SK-N-SH (cell line): ENCODE measurements around the gene MAS1L. TPM values are rescaled to one million over a fixed set of nuclear protein-coding genes. Genes with fewer than 3 reads are reported as not detected.

Source experiments
- CTCF ChIA-PET: fragments of 300-600, 350-600 bp; formaldehyde crosslinking; extraction: SDS; loops from one replicate; lab custom pipeline; 2021; lab: Yijun Ruan, JAX
- POLR2A ChIA-PET: fragments of 350-600 bp; sonication (Branson Sonifier 250); formaldehyde crosslinking; extraction: SDS; loops from one replicate; lab custom pipeline; 2020; ENCODE audit warnings: antibody characterized with exemption, inconsistent platforms; lab: Yijun Ruan, JAX
- DNase-seq: peaks from one replicate; pipeline ENCODE4 v3.0.0; 2012
- H2AFZ ChIP-seq: fragments of 200-600 bp; sonication (generic); 2 replicates; pipeline ENCODE4 v1.8.1; 2016; ENCODE audit warnings: antibody characterized with exemption, mild to moderate bottlenecking, low read depth
- H3F3A ChIP-seq: fragments of 200-600 bp; sonication (generic); replicated peaks from 2 replicates; pipeline ENCODE3; 2016; ENCODE audit warnings: antibody characterized with exemption, mild to moderate bottlenecking; ENCODE audit not compliant: insufficient read depth
- H3K27ac ChIP-seq, 2 experiments: fragments of 200-500 bp in 1 of 2; fragments of 200-600 bp in 1 of 2; sonication (Bioruptor generic) in 1 of 2; sonication (generic), shearing (Covaris generic) in 1 of 2; 2 replicates each; pipeline versions ENCODE4 v1.5.1 to v1.6.1; 2014 to 2016; ENCODE audit warnings: low read depth in 2 of 2, inconsistent platforms in 1 of 2, low read length in 1 of 2, mild to moderate bottlenecking in 1 of 2, mixed read lengths in 1 of 2
- H3K27me3 ChIP-seq: fragments of 200-600 bp; sonication (generic), shearing (Covaris generic); 2 replicates; pipeline ENCODE4 v1.6.1; 2016; ENCODE audit warnings: mixed run types; ENCODE audit not compliant: insufficient read depth
- H3K36me3 ChIP-seq, 2 experiments: fragments of 200-500 bp in 1 of 2; fragments of 200-600 bp in 1 of 2; sonication (Bioruptor generic) in 1 of 2; sonication (generic) in 1 of 2; replicated peaks in 1 of 2; 2 replicates each; pipeline versions ENCODE3 to v1.5.1; 2014 to 2016; ENCODE audit warnings: low read length in 1 of 2, mild to moderate bottlenecking in 1 of 2; ENCODE audit not compliant: insufficient read depth in 2 of 2, control insufficient read depth in 1 of 2
- H3K4me1 ChIP-seq, 2 experiments: fragments of 200-500 bp in 1 of 2; fragments of 200-600 bp in 1 of 2; sonication (Bioruptor generic) in 1 of 2; sonication (generic), shearing (Covaris generic) in 1 of 2; 2 replicates each; pipeline versions ENCODE4 v1.5.1 to v1.6.1; 2014 to 2016; ENCODE audit warnings: low read depth in 1 of 2, low read length in 1 of 2, mixed run types in 1 of 2; ENCODE audit not compliant: insufficient read depth in 2 of 2, control insufficient read depth in 1 of 2
- H3K4me2 ChIP-seq: fragments of 200-600 bp; sonication (generic), shearing (Covaris generic); 2 replicates; pipeline ENCODE4 v1.6.1; 2017; ENCODE audit warnings: mixed run types
- H3K4me3 ChIP-seq, 2 experiments: fragments of 200-500 bp in 1 of 2; fragments of 200-600 bp in 1 of 2; sonication (Bioruptor generic) in 1 of 2; sonication (generic), shearing (Covaris generic) in 1 of 2; 2 replicates each; pipeline versions ENCODE4 v1.5.1 to v1.8.1; 2014 to 2016; ENCODE audit warnings: low read depth in 2 of 2, inconsistent platforms in 1 of 2, low read length in 1 of 2, mild to moderate bottlenecking in 1 of 2, mixed read lengths in 1 of 2, moderate library complexity in 1 of 2
- H3K79me2 ChIP-seq: fragments of 200-600 bp; sonication (generic); 2 replicates; pipeline ENCODE4 v1.8.1; 2017; ENCODE audit warnings: mild to moderate bottlenecking; ENCODE audit not compliant: insufficient read depth
- H3K9ac ChIP-seq: fragments of 200-600 bp; sonication (generic); 2 replicates; pipeline ENCODE4 v1.6.1; 2017; ENCODE audit warnings: mixed run types
- H3K9me2 ChIP-seq: fragments of 200-600 bp; sonication (generic); 2 replicates; pipeline ENCODE4 v1.6.1; 2017; ENCODE audit warnings: mixed run types
- H3K9me3 ChIP-seq: fragments of 200-600 bp; sonication (generic); 2 replicates; pipeline ENCODE4 v1.6.1; 2017; ENCODE audit warnings: mixed run types, mild to moderate bottlenecking, moderate library complexity
- H4K20me1 ChIP-seq: fragments of 200-600 bp; sonication (generic); 2 replicates; pipeline ENCODE4 v1.6.1; 2017; ENCODE audit warnings: mild to moderate bottlenecking, mixed run types; ENCODE audit not compliant: insufficient read depth
- FOSL2 ChIP-seq: IDR thresholded peaks from 2 replicates; pipeline ENCODE4 v1.4.0; 2012; ENCODE audit warnings: low read depth, mild to moderate bottlenecking, moderate library complexity, borderline replicate concordance
- FOXJ3 ChIP-seq: sonication (generic); formaldehyde crosslinking; IDR thresholded peaks from 2 replicates; pipeline ENCODE4 v1.5.1; 2020; ENCODE audit warnings: mild to moderate bottlenecking, missing genetic modification reagents
- GABPA ChIP-seq: IDR thresholded peaks from 2 replicates; pipeline ENCODE4 v1.4.0; 2012; ENCODE audit warnings: low read depth, mild to moderate bottlenecking
- JUND ChIP-seq: IDR thresholded peaks from 2 replicates; pipeline ENCODE4 v1.4.0; 2012
- MEF2A ChIP-seq: IDR thresholded peaks from 2 replicates; pipeline ENCODE4 v1.4.0; 2012; ENCODE audit warnings: low read depth, borderline replicate concordance
- MXI1 ChIP-seq: IDR thresholded peaks from 2 replicates; pipeline ENCODE4 v1.6.1; 2012; ENCODE audit warnings: mild to moderate bottlenecking, low read depth, low read length, improper control_type of control experiment
- NFIC ChIP-seq: IDR thresholded peaks from 2 replicates; pipeline ENCODE4 v1.4.0; 2012; ENCODE audit warnings: borderline replicate concordance
- NRF1 ChIP-seq: IDR thresholded peaks from 2 replicates; pipeline ENCODE4 v1.6.1; 2012; ENCODE audit warnings: low read depth, mild to moderate bottlenecking, low read length
- POLR2AphosphoS5 ChIP-seq: IDR thresholded peaks from 2 replicates; pipeline ENCODE4 v1.6.1; 2012; ENCODE audit warnings: low read depth, low read length
- RAD21 ChIP-seq: IDR thresholded peaks from 2 replicates; pipeline ENCODE4 v1.6.1; 2012; ENCODE audit warnings: mild to moderate bottlenecking, low read length
- SMC3 ChIP-seq: IDR thresholded peaks from 2 replicates; pipeline ENCODE4 v1.6.1; 2012; ENCODE audit warnings: low read depth, low read length, improper control_type of control experiment
- TAF1 ChIP-seq: IDR thresholded peaks from 2 replicates; pipeline ENCODE4 v1.6.1; 2012; ENCODE audit warnings: low read depth, mild to moderate bottlenecking, low read length, moderate library complexity, borderline replicate concordance
- YY1 ChIP-seq: IDR thresholded peaks from 2 replicates; pipeline ENCODE4 v1.4.0; 2012; ENCODE audit warnings: low read depth, mild to moderate bottlenecking
- WGBS: methylation state at CpG from one replicate; pipeline ENCODE4 v1.1.6; 2017; ENCODE audit warnings: low lambda C conversion rate; 5-methylcytosine and 5-hydroxymethylcytosine counted together
- polyA plus RNA-seq, 3 experiments: library from polyadenylated mRNA; depleted of rRNA; stranded (reverse); fragments of >200 nt; gene quantifications; 2 replicates each; pipeline ENCODE4 v1.2.3, GENCODE V29; 2012
- TF ChIP-seq, protein P1 (sequence below): fragments of 150-350 bp; IDR thresholded peaks from 2 replicates; pipeline ENCODE4 v1.6.1; 2017; ENCODE audit warnings: antibody characterized with exemption, low read length, low read depth, borderline replicate concordance
- TF ChIP-seq, protein P2 (sequence below): fragments of 200-600 bp; sonication (generic); IDR thresholded peaks from 2 replicates; pipeline ENCODE4 v1.6.1; 2017; ENCODE audit warnings: antibody characterized with exemption, mild to moderate bottlenecking, moderate library complexity
- TF ChIP-seq, protein P3 (sequence below): fragments of 150-350 bp; IDR thresholded peaks from 2 replicates; pipeline ENCODE4 v1.6.1; 2016; ENCODE audit warnings: mild to moderate bottlenecking, low read depth, low read length
- TF ChIP-seq, protein P4 (sequence below): IDR thresholded peaks from 2 replicates; pipeline ENCODE4 v1.6.1; 2012; ENCODE audit warnings: mild to moderate bottlenecking, low read depth, low read length, moderate library complexity

The MAS1L gene
- polyA plus RNA-seq, 1 of the 3 experiments (the other 2 are of a cell fraction) = not detected

DNA sequence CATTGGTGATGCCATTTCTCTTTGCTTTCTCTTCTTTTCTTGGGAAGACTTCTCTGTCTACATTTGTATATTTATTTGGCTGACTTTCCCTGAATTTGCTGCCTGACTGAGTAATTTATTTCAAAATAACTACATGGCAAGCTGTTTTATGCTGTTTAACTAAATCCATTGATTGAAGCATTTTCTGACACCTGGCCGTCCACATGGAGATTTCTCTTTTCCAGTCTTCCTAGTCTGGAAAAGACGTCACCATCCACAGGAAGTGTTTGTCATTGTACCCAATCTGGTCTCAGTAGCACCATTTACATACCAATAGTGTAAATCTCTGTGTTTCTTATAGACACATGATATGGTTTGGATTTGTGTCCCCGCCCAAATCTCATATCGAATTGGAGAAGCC is 9.2 kb upstream of the MAS1L start:
- Histone ChIP-seq H3K79me2 (no peaks in the 10 kb centered on the region), H3K4me1 (0 out of 4 replicates have a peak, but pooled peaks cover 0 to 1% of the 10 kb centered on the region in 2 experiments), H3F3A (no peaks in the 10 kb centered on the region), H3K9me3 (no peaks in the 10 kb centered on the region), H3K9ac (no peak overlapping the region), H3K36me3 (no peaks in the 10 kb centered on the region), H4K20me1 (no peaks in the 10 kb centered on the region), H2AFZ (no peak overlapping the region), H3K9me2 (no peaks in the 10 kb centered on the region), H3K27me3 (peaks cover 38% of the 10 kb centered on the region; the same call in 1 of the 2 replicates), H3K4me3 (no peak overlapping the region), H3K27ac (no peak overlapping the region), H3K4me2 (no peak overlapping the region)
- no peak for DNase-seq
- 4% methylated on average over 4 of the region's 4 CpGs for WGBS
- POLR2A ChIA-PET = no interaction called here
- TF ChIP-seq SMC3 (no peak), FOXJ3 (CRISPR knock-in tag) (no peak), JUND (no peak), TAF1 (no peak), GABPA (no peak), RAD21 (no peak), MEF2A (no peak), YY1 (no peak), POLR2AphosphoS5 (no peak), MXI1 (no peak), NFIC (no peak), NRF1 (no peak), FOSL2 (no peak)
- TF ChIP-seq, protein P1, sequence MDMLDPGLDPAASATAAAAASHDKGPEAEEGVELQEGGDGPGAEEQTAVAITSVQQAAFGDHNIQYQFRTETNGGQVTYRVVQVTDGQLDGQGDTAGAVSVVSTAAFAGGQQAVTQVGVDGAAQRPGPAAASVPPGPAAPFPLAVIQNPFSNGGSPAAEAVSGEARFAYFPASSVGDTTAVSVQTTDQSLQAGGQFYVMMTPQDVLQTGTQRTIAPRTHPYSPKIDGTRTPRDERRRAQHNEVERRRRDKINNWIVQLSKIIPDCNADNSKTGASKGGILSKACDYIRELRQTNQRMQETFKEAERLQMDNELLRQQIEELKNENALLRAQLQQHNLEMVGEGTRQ = no peak
- TF ChIP-seq, protein P2, sequence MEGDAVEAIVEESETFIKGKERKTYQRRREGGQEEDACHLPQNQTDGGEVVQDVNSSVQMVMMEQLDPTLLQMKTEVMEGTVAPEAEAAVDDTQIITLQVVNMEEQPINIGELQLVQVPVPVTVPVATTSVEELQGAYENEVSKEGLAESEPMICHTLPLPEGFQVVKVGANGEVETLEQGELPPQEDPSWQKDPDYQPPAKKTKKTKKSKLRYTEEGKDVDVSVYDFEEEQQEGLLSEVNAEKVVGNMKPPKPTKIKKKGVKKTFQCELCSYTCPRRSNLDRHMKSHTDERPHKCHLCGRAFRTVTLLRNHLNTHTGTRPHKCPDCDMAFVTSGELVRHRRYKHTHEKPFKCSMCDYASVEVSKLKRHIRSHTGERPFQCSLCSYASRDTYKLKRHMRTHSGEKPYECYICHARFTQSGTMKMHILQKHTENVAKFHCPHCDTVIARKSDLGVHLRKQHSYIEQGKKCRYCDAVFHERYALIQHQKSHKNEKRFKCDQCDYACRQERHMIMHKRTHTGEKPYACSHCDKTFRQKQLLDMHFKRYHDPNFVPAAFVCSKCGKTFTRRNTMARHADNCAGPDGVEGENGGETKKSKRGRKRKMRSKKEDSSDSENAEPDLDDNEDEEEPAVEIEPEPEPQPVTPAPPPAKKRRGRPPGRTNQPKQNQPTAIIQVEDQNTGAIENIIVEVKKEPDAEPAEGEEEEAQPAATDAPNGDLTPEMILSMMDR = no peak
- TF ChIP-seq, protein P3, sequence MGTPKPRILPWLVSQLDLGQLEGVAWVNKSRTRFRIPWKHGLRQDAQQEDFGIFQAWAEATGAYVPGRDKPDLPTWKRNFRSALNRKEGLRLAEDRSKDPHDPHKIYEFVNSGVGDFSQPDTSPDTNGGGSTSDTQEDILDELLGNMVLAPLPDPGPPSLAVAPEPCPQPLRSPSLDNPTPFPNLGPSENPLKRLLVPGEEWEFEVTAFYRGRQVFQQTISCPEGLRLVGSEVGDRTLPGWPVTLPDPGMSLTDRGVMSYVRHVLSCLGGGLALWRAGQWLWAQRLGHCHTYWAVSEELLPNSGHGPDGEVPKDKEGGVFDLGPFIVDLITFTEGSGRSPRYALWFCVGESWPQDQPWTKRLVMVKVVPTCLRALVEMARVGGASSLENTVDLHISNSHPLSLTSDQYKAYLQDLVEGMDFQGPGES = no peak
- TF ChIP-seq, protein P4, sequence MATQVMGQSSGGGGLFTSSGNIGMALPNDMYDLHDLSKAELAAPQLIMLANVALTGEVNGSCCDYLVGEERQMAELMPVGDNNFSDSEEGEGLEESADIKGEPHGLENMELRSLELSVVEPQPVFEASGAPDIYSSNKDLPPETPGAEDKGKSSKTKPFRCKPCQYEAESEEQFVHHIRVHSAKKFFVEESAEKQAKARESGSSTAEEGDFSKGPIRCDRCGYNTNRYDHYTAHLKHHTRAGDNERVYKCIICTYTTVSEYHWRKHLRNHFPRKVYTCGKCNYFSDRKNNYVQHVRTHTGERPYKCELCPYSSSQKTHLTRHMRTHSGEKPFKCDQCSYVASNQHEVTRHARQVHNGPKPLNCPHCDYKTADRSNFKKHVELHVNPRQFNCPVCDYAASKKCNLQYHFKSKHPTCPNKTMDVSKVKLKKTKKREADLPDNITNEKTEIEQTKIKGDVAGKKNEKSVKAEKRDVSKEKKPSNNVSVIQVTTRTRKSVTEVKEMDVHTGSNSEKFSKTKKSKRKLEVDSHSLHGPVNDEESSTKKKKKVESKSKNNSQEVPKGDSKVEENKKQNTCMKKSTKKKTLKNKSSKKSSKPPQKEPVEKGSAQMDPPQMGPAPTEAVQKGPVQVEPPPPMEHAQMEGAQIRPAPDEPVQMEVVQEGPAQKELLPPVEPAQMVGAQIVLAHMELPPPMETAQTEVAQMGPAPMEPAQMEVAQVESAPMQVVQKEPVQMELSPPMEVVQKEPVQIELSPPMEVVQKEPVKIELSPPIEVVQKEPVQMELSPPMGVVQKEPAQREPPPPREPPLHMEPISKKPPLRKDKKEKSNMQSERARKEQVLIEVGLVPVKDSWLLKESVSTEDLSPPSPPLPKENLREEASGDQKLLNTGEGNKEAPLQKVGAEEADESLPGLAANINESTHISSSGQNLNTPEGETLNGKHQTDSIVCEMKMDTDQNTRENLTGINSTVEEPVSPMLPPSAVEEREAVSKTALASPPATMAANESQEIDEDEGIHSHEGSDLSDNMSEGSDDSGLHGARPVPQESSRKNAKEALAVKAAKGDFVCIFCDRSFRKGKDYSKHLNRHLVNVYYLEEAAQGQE = no peak
- CTCF ChIA-PET = interaction anchor here (1.2 kb wide), 1 partner anchor 10 kb away, joined by 3 read pairs; no protein-coding TSS in a partner anchor
